Naive thymus-derived CD4-positive, alpha-beta T cell (primary cell): ENCODE results near the gene VSIG10L2. TPM values are rescaled to one million over a fixed set of nuclear protein-coding genes. Genes with fewer than 3 reads are reported as not detected.
"Not testable (repeated sequence)": the region's sequence is repeated elsewhere in the genome, so short reads cannot be mapped to it uniquely, and the experiment has no call there.

Experiments
- ATAC-seq: fragments of 150-1000 bp; cut with Tn5 transposase; 2 replicates; pipeline ENCODE4 v1.10.0; 2021; ENCODE audit warnings: mild to moderate bottlenecking, moderate library complexity
- CTCF ChIA-PET: fragments of 350-600 bp; sonication (Branson Sonifier 250); formaldehyde crosslinking; loops from one replicate; lab custom pipeline; 2021; ENCODE audit warnings: antibody characterized with exemption; lab: Charles Lee
- POLR2A ChIA-PET: fragments of 350-600 bp; sonication (Branson Sonifier 250); formaldehyde crosslinking; loops from one replicate; lab custom pipeline; 2021; ENCODE audit warnings: antibody characterized with exemption, inconsistent platforms; lab: Charles Lee
- DNase-seq, 9 donors: peaks; one replicate each; pipeline versions ENCODE4 v3.0.0 to v3.0.0-alpha.2; 2020 to 2022; ENCODE audit warnings: mixed read lengths in 1 of 9
- H3K27ac ChIP-seq: one replicate; pipeline ENCODE4 v1.7.0; 2013; ENCODE audit warnings: mild to moderate bottlenecking, low read depth, low read length, moderate library complexity
- H3K27me3 ChIP-seq, 2 donors: one replicate each; pipeline ENCODE4 v1.7.0; 2013; ENCODE audit warnings: low read length in 2 of 2, mild to moderate bottlenecking in 2 of 2, moderate library complexity in 2 of 2; ENCODE audit not compliant: control insufficient read depth in 2 of 2, insufficient read depth in 2 of 2
- H3K36me3 ChIP-seq, 3 experiments: 1 replicate in 2 of 3; 2 replicates in 1 of 3; pipeline ENCODE4 v1.7.0; 2013; ENCODE audit warnings: low read length in 3 of 3, mild to moderate bottlenecking in 3 of 3, moderate library complexity in 1 of 3; ENCODE audit not compliant: insufficient read depth in 3 of 3, control insufficient read depth in 2 of 3
- H3K4me1 ChIP-seq, 2 donors: one replicate each; pipeline ENCODE4 v1.7.0; 2013; ENCODE audit warnings: low read length in 2 of 2, mild to moderate bottlenecking in 2 of 2, moderate library complexity in 1 of 2; ENCODE audit not compliant: control insufficient read depth in 2 of 2, insufficient read depth in 2 of 2
- H3K4me3 ChIP-seq: 2 replicates; pipeline ENCODE4 v1.7.0; 2013; ENCODE audit warnings: mild to moderate bottlenecking, low read length
- H3K9me3 ChIP-seq, 3 experiments: 1 replicate in 2 of 3; 2 replicates in 1 of 3; pipeline ENCODE4 v1.7.0; 2013; ENCODE audit warnings: low read length in 3 of 3; ENCODE audit not compliant: control insufficient read depth in 2 of 3
- H3K27ac Mint-ChIP-seq, 9 donors: one replicate each; pipeline ENCODE4 v1.8.0; 2020 to 2022; ENCODE audit warnings: mixed read lengths in 9 of 9, mild to moderate bottlenecking in 8 of 9, moderate library complexity in 5 of 9, inconsistent platforms in 2 of 9
- H3K27me3 Mint-ChIP-seq, 5 donors: one replicate each; pipeline ENCODE4 v1.8.0; 2021 to 2022; ENCODE audit warnings: mixed read lengths in 5 of 5, mild to moderate bottlenecking in 1 of 5
- H3K36me3 Mint-ChIP-seq, 5 donors: one replicate each; pipeline ENCODE4 v1.8.0; 2020 to 2022; ENCODE audit warnings: mixed read lengths in 5 of 5, mild to moderate bottlenecking in 3 of 5, inconsistent platforms in 1 of 5
- H3K4me1 Mint-ChIP-seq, 7 donors: one replicate each; pipeline ENCODE4 v1.8.0; 2020 to 2022; ENCODE audit warnings: mixed read lengths in 7 of 7, mild to moderate bottlenecking in 3 of 7, inconsistent platforms in 1 of 7
- H3K4me3 Mint-ChIP-seq, 10 donors: one replicate each; pipeline ENCODE4 v1.8.0; 2020 to 2022; ENCODE audit warnings: mild to moderate bottlenecking in 10 of 10, mixed read lengths in 10 of 10, moderate library complexity in 6 of 10, inconsistent platforms in 2 of 10
- H3K9me3 Mint-ChIP-seq, 11 donors: one replicate each; pipeline ENCODE4 v1.8.0; 2020 to 2022; ENCODE audit warnings: mixed read lengths in 11 of 11, mild to moderate bottlenecking in 4 of 11, inconsistent platforms in 1 of 11, moderate library complexity in 1 of 11
- intact Hi-C, 2 donors: fragments of 100-400 bp; cut with micrococcal nuclease; formaldehyde crosslinking; loops; one replicate each; pipeline ENCODE4 v1.15.1; 2023
- polyA plus RNA-seq, 2 donors: library from polyadenylated mRNA; unstranded; fragments of 300-500 nt; fragmentation: Illumina TruSeq; gene quantifications; one replicate each; pipeline ENCODE4 v1.2.3, GENCODE V29; 2021
- total RNA-seq, 6 experiments: library from RNA in 5 of 6; stranded (reverse) in 5 of 6; gene quantifications; 1 replicate in 5 of 6; 2 replicates in 1 of 6; pipeline ENCODE4 v1.2.3 and lab custom pipeline; 2021 to 2026

VSIG10L2 gene
- total and polyA plus RNA-seq, 7 experiments from 2014 or later, result not detected

GRCh38 chr11:125904678-125905077, 41.2 kb upstream of the VSIG10L2 start:
- H3K27ac ChIP-seq, result no peak overlapping the region
- no peaks in the 10 kb centered on the region for H3K9me3 ChIP-seq
- DNase-seq (no peak), ATAC-seq (no peak)
- peak overlapping the region in 2 of 9 donors; percentile 49 to 64 for H3K27ac Mint-ChIP-seq
- peaks cover 7 to 13% of the 10 kb centered on the region in 2 donors for H3K4me1 ChIP-seq
- H3K4me3 Mint-ChIP-seq, result peak overlapping the region; percentile 63 to 89 (median 79)
- peaks cover 0 to 1% (median 0%) of the 10 kb centered on the region in 3 experiments for H3K36me3 ChIP-seq
- peaks cover 21 to 44% (median 32%) of the 10 kb centered on the region in 7 donors for H3K4me1 Mint-ChIP-seq
- peaks cover 0 to 5% (median 0%) of the 10 kb centered on the region in 11 donors for H3K9me3 Mint-ChIP-seq
- no peak overlapping the region for H3K4me3 ChIP-seq
- CTCF ChIA-PET, result no interaction called here
- H3K27me3 ChIP-seq, result peaks cover 0 to 4% of the 10 kb centered on the region in 2 donors
- H3K36me3 Mint-ChIP-seq, result peaks cover 1 to 7% (median 6%) of the 10 kb centered on the region in 5 donors
- H3K27me3 Mint-ChIP-seq, result peaks cover 19 to 48% (median 29%) of the 10 kb centered on the region in 5 donors
- POLR2A ChIA-PET, result interaction anchor here (2.3 kb wide), 1 partner anchor 313 kb away, joined by 8 read pairs; no protein-coding TSS in a partner anchor
- intact Hi-C loops, result loop anchor here in 1 of 2 donors (5.0 kb wide), 2 partner anchors 178 to 378 kb away; partner anchors contain the start of gene TIRAP

GRCh38 chr11:125910226-125910849, 35.5 kb upstream of the VSIG10L2 start:
- Histone ChIP-seq H3K27me3 (no peaks in the 10 kb centered on the region), H3K9me3 (no peaks in the 10 kb centered on the region), H3K4me3 (no peak overlapping the region), H3K36me3 (no peaks in the 10 kb centered on the region), H3K27ac (no peak overlapping the region), H3K4me1 (no peaks in the 10 kb centered on the region)
- H3K4me1 Mint-ChIP-seq, result peaks cover 0 to 3% (median 0%) of the 10 kb centered on the region in 7 donors
- ChIA-PET CTCF (interaction anchor here (0.8 kb wide), 1 partner anchor 11 kb away, joined by 4 read pairs; no protein-coding TSS in a partner anchor), POLR2A (no interaction called here)
- DNase-seq (no peak), ATAC-seq (no peak)
- H3K27me3 Mint-ChIP-seq, result peaks cover 22 to 58% (median 44%) of the 10 kb centered on the region in 5 donors
- H3K27ac Mint-ChIP-seq, result no peak overlapping the region
- H3K9me3 Mint-ChIP-seq, result peaks cover 0 to 3% (median 0%) of the 10 kb centered on the region in 11 donors
- intact Hi-C loops, result no loop called here
- no peak overlapping the region for H3K4me3 Mint-ChIP-seq
- H3K36me3 Mint-ChIP-seq, result no peaks in the 10 kb centered on the region

GRCh38 chr11:125914601-125915000, 31.2 kb upstream of the VSIG10L2 start:
- not testable (repeated sequence) for H3K4me1 Mint-ChIP-seq

GRCh38 chr11:125916683-125917347, 29.0 kb upstream of the VSIG10L2 start:
- H3K9me3 Mint-ChIP-seq, result no peaks in the 10 kb centered on the region
- Histone ChIP-seq H3K4me1 (no peaks in the 10 kb centered on the region), H3K27ac (no peak overlapping the region), H3K36me3 (no peaks in the 10 kb centered on the region), H3K9me3 (no peaks in the 10 kb centered on the region), H3K4me3 (no peak overlapping the region), H3K27me3 (no peaks in the 10 kb centered on the region)
- H3K4me1 Mint-ChIP-seq, result no peaks in the 10 kb centered on the region
- H3K4me3 Mint-ChIP-seq, result no peak overlapping the region
- ATAC-seq, result no peak
- ChIA-PET POLR2A (interaction anchor here (0.5 kb wide), 1 partner anchor 13 kb away, joined by 5 read pairs; no protein-coding TSS in a partner anchor), CTCF (interaction anchor here (1.1 to 1.2 kb wide), 2 partner anchors 277 to 278 kb away, joined by 3 to 5 read pairs; no protein-coding TSS in a partner anchor)
- no peak for DNase-seq
- intact Hi-C loops, result no loop called here
- peaks cover 19 to 53% (median 24%) of the 10 kb centered on the region in 5 donors for H3K27me3 Mint-ChIP-seq
- H3K27ac Mint-ChIP-seq, result no peak overlapping the region
- no peaks in the 10 kb centered on the region for H3K36me3 Mint-ChIP-seq

More at GRCh38 chr11:125914601-125915000, 31.2 kb upstream of the VSIG10L2 start:
- H3K9me3 ChIP-seq, ATAC-seq, H3K36me3 ChIP-seq, H3K4me3 ChIP-seq, H3K36me3 Mint-ChIP-seq, POLR2A ChIA-PET, H3K9me3 Mint-ChIP-seq, H3K27ac ChIP-seq, intact Hi-C loops, H3K27me3 ChIP-seq, H3K4me3 Mint-ChIP-seq, DNase-seq, CTCF ChIA-PET, H3K27ac Mint-ChIP-seq, H3K4me1 ChIP-seq: not testable (repeated sequence)
- H3K27me3 Mint-ChIP-seq, result peaks cover 35 to 56% (median 37%) of the 10 kb centered on the region in 5 donors

- ChIA-PET POLR2A (no interaction called here), CTCF (interaction anchor here (1.0 to 1.2 kb wide), 2 partner anchors 21 to 276 kb away, joined by 3 to 5 read pairs; no protein-coding TSS in a partner anchor)
- Mint-ChIP-seq H3K36me3 (no peaks in the 10 kb centered on the region), H3K4me1 (peaks cover 0 to 2% (median 0%) of the 10 kb centered on the region in 7 donors), H3K27ac (no peak overlapping the region), H3K4me3 (no peak overlapping the region), H3K9me3 (no peaks in the 10 kb centered on the region), H3K27me3 (peaks cover 17 to 54% (median 20%) of the 10 kb centered on the region in 5 donors)
- DNase-seq (no peak), ATAC-seq (no peak)
- Histone ChIP-seq H3K27me3 (no peaks in the 10 kb centered on the region), H3K4me1 (no peaks in the 10 kb centered on the region), H3K4me3 (no peak overlapping the region), H3K27ac (no peak overlapping the region), H3K9me3 (no peaks in the 10 kb centered on the region), H3K36me3 (no peaks in the 10 kb centered on the region)
- intact Hi-C loops, result no loop called here
Observed at GRCh38 chr11:125918140-125918840, 27.6 kb upstream of the VSIG10L2 start.

GRCh38 chr11:125921042-125921441, 24.8 kb upstream of the VSIG10L2 start:
- Histone ChIP-seq H3K36me3 (no peaks in the 10 kb centered on the region), H3K27me3 (no peaks in the 10 kb centered on the region), H3K4me3 (no peak overlapping the region), H3K27ac (no peak overlapping the region), H3K9me3 (no peaks in the 10 kb centered on the region), H3K4me1 (no peaks in the 10 kb centered on the region)
- Mint-ChIP-seq H3K4me3 (no peak overlapping the region), H3K4me1 (peaks cover 0 to 4% (median 0%) of the 10 kb centered on the region in 7 donors), H3K27me3 (peaks cover 12 to 42% (median 19%) of the 10 kb centered on the region in 5 donors), H3K36me3 (no peaks in the 10 kb centered on the region), H3K9me3 (no peaks in the 10 kb centered on the region), H3K27ac (no peak overlapping the region)
- DNase-seq (no peak), ATAC-seq (no peak)
- intact Hi-C loops, result no loop called here
- ChIA-PET POLR2A (interaction anchor here (0.7 kb wide), 1 partner anchor 417 kb away, joined by 3 read pairs; no protein-coding TSS in a partner anchor), CTCF (interaction anchor here (1.0 to 1.6 kb wide), 3 partner anchors 11 to 273 kb away, joined by 4 to 13 read pairs (median 4); partner anchors contain the start of gene PUS3)
